NCI-H146 (cell line): ENCODE data around the gene ZNF385A.
A peak's percentile ranks its signal among the peaks of the same experiment; 100 is the strongest.

Experiments used
- DNase-seq: peaks from one replicate; lab custom pipeline; 2025; lab: John Stamatoyannopoulos, UW

ZNF385A gene

GRCh38 chr12:54392485-54393206 is 8.1 kb upstream of the ZNF385A start:
- no peak for DNase-seq

- peak; percentile 86 for DNase-seq
Observed at GRCh38 chr12:54390668-54391551, 6.4 kb upstream of the ZNF385A start.

- DNase-seq, result peak; percentile 13
Observed at GRCh38 chr12:54390176-54390667, 5.7 kb upstream of the ZNF385A start.

GRCh38 chr12:54389607-54390175 is 5.2 kb upstream of the ZNF385A start:
- DNase-seq, result no peak

GRCh38 chr12:54389134-54389508 is 4.6 kb upstream of the ZNF385A start:
- DNase-seq, result no peak

GRCh38 chr12:54388237-54389133 is 4.0 kb upstream of the ZNF385A start:
- no peak for DNase-seq

- no peak for DNase-seq
Observed at GRCh38 chr12:54387114-54387467, 2.6 kb upstream of the ZNF385A start.

GRCh38 chr12:54386403-54387113 is 2.0 kb upstream of the ZNF385A start:
- DNase-seq, result no peak

GRCh38 chr12:54385251-54385914 is 850 bp upstream of the ZNF385A start:
- no peak for DNase-seq

GRCh38 chr12:54383041-54383609 is 1.4 kb downstream of the ZNF385A start:
- DNase-seq, result no peak

- DNase-seq, result no peak
Observed at GRCh38 chr12:54381136-54381535, 3.4 kb downstream of the ZNF385A start.

- DNase-seq, result peak; percentile 93
Observed at GRCh38 chr12:54379398-54380201, 4.9 kb downstream of the ZNF385A start.

- peak; percentile 73 for DNase-seq
Observed at GRCh38 chr12:54378796-54379397, 5.6 kb downstream of the ZNF385A start.

GRCh38 chr12:54377797-54378515 is 6.6 kb downstream of the ZNF385A start:
- DNase-seq, result no peak

GRCh38 chr12:54377007-54377406 is 7.5 kb downstream of the ZNF385A start:
- DNase-seq, result no peak

- DNase-seq, result no peak
Observed at GRCh38 chr12:54376596-54376995, 7.9 kb downstream of the ZNF385A start.

GRCh38 chr12:54375259-54375579 is 9.3 kb downstream of the ZNF385A start:
- no peak for DNase-seq

- DNase-seq, result peak; percentile 73
Observed at GRCh38 chr12:54374562-54375258, 9.8 kb downstream of the ZNF385A start.
